CD1c-positive myeloid dendritic cell (primary cell): ENCODE results near the gene CFAP57.

Experiments used
- DNase-seq: peaks from one replicate; pipeline ENCODE4 v3.0.0-alpha.2; 2016; ENCODE audit errors: extremely low spot score

CFAP57 gene

GRCh38 chr1:43298055-43298454 is 125.9 kb downstream of the CFAP57 start:
- no peak for DNase-seq

DNA sequence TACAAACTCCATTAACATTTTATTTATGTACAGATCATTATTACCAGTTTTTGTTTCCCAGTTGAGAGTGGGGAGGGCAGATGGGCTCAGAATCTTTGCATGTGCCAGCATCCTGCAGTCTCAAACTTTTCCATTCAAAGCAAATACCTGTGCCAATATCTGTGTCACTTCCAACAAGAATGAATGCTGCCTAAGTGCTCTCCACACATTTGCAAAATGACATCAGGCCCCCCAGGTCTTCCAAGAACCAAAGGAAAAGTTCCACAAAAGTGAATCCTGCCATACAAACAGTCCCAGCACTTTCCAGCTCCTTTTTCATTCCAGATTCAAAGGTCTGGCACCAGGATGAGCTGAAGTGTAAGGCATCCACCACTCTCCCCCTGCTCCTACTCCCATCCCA is 127.0 kb downstream of the CFAP57 start:
- no peak for DNase-seq

- no peak for DNase-seq
These were observed 128.4 kb downstream of the CFAP57 start, which contains the start of gene TIE1 for GRCh38 chr1:43300378-43301094. TIE1 (plus strand) TSS chr1:43300982; CDS start chr1:43301072, 90 bp downstream.

GRCh38 chr1:43302201-43302600 is 130.1 kb downstream of the CFAP57 start:
- no peak for DNase-seq

GRCh38 chr1:43302721-43303470 is 130.8 kb downstream of the CFAP57 start:
- no peak for DNase-seq

- no peak for DNase-seq
These were observed 131.6 kb downstream of the CFAP57 start for GRCh38 chr1:43303471-43304313.
